Myocyte (in vitro differentiated cells): ENCODE data around the gene FXR1. TPM values are rescaled to one million over a fixed set of nuclear protein-coding genes. Genes with fewer than 3 reads are reported as not detected.
"Not testable (repeated sequence)": the region's sequence is repeated elsewhere in the genome, so short reads cannot be mapped to it uniquely, and the experiment has no call there.

Experiments
- DNase-seq: peaks from one replicate; pipeline ENCODE4 v3.0.0-alpha.2; 2012; ENCODE audit warnings: low read depth
- total RNA-seq: library from RNA; depleted of rRNA; stranded (reverse); fragments of >200 nt; gene quantifications from 2 replicates; pipeline ENCODE4 v1.2.3, GENCODE V29; 2014

Gene FXR1
- total RNA-seq, 1 donor from 2014 or later: 652 TPM

- not testable (repeated sequence) for DNase-seq
Observed at GRCh38 chr3:181003469-181003868, 91.0 kb downstream of the FXR1 start.

- DNase-seq: no peak
Observed at GRCh38 chr3:181006541-181006940, 94.1 kb downstream of the FXR1 start.

- DNase-seq: no peak
Observed at GRCh38 chr3:181007262-181007661, 94.8 kb downstream of the FXR1 start.

GRCh38 chr3:181008796-181009195, 96.3 kb downstream of the FXR1 start:
- no peak for DNase-seq

- DNase-seq: no peak
Observed at GRCh38 chr3:181009225-181009624, 96.8 kb downstream of the FXR1 start.

GRCh38 chr3:181017690-181018089, 105.2 kb downstream of the FXR1 start:
- DNase-seq: no peak

GRCh38 chr3:181025204-181025603, 112.7 kb downstream of the FXR1 start:
- no peak for DNase-seq

GRCh38 chr3:181030948-181031347, 118.5 kb downstream of the FXR1 start:
- DNase-seq: no peak

Other genes starting within 250 kb of the FXR1 start
- gene CCDC39, start 233.2 kb upstream of the FXR1 start, total RNA-seq: 0.05 TPM in 1 of 2 replicates, not detected in the other
- 29.0 and 29.5 TPM in 2 replicates for gene DNAJC19, start 77.1 kb downstream of the FXR1 start, total RNA-seq